NOMO-1 treated with DMSO at 0.1 percent for 48 hours (cell line): Measurements from ENCODE around the gene OTUB2.

Experiments used
- DNase-seq: peaks from one replicate; lab custom pipeline; 2025; ENCODE audit not compliant: unreplicated experiment; lab: John Stamatoyannopoulos, UW

OTUB2 gene

DNA sequence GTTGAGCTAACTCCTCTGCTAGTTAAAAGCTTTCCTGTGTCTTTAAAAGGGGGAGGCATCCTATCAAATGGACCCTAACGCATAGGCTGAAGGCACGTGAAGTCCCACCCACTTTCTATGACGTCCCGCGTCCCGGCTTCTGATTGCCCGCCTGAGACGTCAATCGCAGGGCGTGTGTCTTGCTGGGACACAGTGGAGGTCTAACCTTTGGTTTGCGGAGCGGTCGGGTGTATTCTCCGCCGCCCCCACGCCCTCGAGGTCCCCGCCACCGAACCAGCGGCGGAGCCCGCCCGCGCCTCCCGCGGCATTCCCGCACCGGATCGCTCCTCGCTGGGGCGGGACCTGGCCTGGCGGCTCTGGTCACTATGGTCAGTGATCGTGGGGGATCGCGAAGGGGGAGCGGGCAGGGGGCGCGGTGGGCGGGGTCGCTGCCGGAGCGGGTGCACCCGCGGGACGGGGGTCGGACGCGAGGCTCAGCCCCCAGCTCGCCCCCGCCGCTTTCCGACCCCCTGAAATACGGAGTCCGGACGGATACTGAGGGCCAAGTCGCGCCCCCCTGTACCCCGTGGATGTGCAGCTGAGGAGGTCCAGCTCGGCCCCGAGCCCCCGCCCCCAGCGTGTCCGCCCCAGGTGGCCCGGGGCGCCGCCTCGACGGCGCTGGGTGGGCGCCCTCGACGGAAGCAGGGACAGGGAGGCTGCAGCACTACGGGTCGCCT lies at the start of gene OTUB2:
Gene OTUB2 (plus strand): TSS at position 168 of the 716 bp plus-strand sequence. CDS start 198 bp downstream, at position 366.
- DNase-seq = peak; percentile 96

DNA sequence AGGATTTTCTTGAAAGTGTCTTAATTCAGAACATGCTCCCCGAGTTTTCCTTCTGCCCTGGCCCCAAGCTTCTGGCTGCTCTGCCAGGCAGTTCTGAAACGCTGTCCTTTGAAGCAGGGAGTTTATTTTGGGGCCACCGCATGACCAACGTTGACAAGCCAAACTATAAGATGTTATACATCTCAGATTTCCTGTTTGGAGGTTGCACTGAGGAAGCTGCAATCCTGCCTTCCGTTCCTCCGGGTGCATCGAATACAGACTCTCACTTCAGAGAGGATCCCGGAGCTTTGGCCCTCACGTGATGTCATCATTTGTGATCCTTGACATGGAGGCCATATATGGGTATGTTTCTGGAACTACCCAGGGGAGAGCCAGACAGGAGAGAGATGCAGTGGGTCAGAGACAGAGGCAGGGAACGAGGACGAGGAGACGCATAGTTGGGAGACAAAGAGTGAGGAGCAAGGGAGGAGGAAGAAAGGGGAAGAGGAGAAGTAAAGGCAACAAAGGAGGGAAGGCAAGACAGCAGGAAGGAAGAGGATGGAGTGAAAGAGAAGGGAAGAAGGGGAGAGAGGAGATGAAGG lies 49.6 kb upstream of the OTUB2 start, which contains the start of gene ASB2:
Gene ASB2 (minus strand): TSS at position 94 of the 581 bp plus-strand sequence. CDS start 12,031 bp downstream, outside the sequence.
- DNase-seq = peak; percentile 39

DNA sequence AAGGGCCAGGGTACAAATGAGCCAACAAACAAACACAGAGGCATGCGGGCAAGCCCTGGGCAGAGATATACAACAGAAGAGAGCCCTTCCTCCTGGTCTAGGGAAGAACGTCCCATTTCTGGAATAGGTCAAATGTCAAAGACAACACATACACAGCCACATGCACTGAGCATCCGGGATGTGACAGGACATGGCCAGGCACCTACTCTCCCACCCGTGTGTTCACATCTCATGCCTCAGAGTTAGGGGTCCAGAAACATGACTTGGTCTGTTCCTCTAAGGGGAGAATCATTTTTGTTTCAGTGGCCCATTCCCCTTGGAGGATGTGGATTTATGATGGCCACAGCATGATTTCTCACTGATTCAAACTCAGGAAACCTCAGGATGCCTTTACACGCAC lies 49.0 kb upstream of the OTUB2 start:
- DNase-seq = no peak

DNA sequence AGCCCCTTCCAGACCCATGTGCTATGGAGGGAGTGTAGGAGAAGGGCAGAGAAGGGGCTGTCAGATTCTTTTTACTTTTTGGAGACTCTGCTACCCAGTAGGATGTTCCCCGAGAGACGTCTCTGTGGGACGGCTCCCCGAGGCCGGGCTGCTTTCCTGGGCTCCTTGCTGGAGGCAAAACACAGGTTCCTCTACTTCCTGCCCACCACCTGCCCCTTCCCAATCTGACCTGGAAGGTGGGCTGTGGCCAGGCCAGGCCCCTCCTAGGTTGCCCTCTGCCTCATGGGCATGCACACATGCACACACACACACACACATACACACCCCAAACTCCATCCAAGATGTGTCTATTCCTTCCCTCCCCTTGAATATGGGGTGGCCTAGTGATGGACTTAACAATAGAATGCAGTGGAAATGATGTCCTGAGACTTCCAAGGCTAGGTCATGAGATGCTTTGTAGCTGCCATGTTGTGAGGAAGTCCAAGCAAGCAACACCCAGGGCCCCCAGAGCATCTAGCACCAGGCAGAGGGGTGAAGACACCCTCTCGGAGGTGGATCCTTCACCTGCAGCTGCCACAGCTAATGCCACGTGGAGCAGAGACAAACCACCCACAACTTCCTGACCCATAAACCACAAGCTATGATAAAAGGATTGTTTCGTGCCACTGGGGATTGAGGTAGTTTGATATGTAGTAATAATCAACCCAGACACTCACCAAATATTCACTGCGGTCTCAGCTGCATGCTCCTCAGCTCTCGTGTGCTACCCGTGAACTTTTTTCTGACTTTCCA lies 48.2 kb upstream of the OTUB2 start:
- peak; percentile 70 for DNase-seq

DNA sequence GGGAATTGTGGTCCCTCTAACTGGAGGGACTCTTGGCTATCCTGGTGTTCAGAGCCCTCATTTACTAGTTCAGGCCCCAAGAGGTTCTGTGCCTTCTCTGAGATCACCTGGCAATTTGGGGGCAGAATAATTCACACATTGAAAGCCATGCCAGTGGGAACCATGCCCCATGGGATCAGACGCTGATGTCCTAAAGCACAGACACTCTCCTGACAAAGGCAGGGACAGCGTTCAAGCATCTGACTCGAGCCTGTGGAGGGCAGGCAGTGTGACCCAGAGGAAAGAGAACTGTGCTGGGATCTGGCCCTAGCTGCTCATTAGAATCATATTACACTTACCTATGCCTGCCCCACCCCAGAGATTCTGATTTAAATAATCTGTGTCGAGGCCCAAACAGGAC lies 47.4 kb upstream of the OTUB2 start:
- DNase-seq = no peak

DNA sequence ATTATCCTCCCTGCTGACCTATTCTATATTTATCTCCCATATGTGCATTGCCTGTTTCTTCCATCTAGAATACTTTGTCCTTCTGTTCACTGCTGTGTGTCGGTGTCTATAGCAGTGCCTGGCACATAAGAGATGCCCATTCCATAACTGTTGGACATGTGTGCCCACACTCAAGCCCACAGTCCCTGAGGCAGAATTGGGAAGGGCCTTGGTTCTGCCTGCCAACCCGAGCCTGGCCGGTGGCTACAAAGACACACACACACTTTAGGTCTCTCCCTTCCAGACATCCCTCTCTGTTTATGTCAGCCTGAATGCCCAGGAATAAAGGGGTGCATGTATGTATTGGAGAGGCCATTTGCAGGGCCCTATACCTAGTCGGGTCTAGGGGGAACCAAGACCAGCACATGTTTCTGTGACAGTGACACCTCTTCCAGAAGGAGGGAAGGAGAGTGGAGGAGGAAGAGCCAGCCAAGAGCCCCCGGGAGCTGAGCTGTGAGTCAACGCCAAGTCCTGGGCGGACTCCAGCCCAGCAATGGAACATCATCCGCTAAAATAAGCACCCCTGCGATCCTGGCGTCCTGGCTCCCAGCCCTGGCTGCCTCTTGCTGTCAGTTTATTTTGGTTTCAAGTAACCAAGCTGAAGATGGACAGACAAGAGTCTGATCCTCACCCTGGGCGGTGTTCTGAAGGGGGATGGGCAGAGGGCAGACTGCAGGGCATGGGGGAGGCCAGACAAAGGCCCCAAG lies 45.5 kb upstream of the OTUB2 start:
- no peak for DNase-seq

DNA sequence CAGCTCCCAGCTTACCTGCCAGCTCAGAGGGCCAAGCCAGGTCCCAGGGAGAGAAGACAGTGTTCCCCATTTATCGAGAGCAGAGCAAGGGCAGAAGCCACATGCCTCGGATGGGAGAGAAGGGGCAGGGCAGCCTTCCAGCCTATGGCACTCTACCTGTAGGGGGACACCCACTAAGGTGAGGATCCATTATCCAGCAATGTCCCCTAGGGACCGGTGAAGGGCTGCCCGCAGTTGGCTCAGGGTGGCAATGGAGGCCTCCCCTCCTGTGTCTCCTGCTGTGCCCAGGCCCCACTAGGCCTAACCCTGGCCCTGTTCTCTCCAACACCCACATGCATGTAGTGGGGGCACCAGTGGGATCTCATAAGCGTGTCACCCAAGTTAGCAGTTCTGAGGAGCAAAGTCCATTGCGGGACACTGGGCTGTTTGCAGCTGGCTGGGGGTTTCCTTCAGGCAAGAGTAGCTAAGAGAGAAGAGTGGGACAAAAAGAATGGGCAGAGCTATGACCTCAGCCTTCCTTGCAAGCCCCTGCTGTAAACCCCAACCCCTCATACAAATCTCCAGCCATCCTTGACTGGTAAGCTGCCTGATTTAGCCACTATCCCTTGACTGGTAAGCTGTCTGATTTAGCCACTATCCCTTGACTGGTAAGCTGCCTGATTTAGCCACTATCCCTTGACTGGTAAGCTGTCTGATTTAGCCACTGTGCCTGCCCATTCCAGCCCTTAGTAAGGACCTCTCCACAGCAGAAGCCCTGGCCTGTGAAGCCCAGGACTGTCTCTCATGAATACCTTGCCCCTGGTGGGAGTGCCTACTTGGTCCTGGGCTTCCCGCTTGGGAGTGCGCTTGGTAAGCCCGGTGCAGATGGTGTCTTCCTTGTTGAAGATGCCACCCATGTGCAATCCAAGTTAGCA lies 44.6 kb upstream of the OTUB2 start:
- DNase-seq = no peak

DNA sequence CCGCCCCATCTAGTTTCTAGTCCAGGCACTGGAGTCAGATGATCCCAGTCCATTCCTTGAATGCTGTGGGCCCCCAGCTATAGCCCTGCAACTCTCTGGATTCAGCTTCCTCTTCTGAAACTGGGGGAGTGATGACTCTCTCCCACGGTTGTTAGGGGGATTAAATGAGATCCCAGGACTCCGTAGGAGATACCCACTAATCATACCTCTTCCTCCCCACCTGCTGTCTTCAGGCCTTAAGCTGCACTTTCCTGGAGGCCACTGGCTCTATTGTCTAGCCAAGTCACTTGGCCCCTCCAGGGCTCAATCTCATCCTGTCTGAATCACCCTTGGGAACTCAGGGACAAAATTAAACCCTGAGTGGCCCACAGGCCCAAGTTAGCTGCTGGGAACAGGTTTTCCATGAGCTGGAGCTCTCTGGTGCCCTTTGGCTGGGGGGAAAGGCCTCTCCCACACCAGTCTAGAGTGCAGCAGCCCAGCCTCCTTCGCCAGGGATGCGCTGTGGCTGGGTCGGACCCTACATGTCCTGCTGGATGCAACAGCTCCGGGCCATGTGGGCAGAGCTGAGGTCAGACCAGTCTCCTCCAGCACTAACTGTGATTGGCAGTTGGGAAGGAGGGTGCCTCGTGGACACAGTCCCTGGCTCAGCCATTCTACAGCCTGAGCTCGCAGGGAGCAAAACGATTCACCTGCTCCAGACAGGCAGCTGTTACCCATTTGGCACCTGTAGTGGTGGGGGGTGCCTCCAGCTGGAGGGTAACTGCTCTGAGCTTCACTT lies 43.7 kb upstream of the OTUB2 start:
- no peak for DNase-seq

DNA sequence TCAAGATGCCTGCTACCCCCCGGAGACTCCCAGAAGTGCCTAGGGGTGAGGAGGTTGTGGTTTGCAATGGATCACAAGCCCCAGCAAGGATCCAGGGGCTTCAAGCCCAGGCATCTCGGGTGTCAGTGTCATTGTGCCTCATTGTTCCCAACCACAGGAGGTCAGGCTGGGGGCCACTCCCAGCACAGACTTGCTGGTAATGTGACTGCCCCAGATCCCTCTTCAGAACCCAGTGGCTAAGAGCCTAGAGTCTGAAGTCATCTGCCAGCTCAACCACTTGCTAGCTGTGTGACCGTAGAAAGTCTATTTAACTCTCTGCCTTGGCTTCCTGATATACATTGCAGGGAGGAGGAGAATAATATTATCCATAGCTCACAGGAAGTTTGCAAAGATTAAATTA lies 42.1 kb upstream of the OTUB2 start:
- no peak for DNase-seq

DNA sequence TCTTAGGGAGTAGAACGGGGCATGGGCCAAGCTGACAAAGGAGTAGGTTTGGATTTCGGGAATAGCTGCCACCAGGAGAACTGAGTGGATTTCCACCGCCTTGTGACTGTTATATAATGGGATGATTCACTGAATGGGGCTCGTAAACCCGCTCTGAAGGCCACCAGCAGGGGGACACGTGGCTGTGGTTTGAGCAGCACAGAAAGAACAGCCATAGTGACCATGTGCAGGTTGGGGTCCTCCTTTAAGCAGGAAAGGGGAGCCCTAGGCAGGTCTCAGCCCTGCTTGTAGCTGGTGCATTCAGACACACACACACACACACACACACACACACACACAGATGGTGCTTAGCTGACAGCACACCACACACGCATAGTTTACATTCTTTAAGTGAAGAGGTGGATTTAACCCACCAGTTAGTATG lies 41.1 kb upstream of the OTUB2 start:
- no peak for DNase-seq

DNA sequence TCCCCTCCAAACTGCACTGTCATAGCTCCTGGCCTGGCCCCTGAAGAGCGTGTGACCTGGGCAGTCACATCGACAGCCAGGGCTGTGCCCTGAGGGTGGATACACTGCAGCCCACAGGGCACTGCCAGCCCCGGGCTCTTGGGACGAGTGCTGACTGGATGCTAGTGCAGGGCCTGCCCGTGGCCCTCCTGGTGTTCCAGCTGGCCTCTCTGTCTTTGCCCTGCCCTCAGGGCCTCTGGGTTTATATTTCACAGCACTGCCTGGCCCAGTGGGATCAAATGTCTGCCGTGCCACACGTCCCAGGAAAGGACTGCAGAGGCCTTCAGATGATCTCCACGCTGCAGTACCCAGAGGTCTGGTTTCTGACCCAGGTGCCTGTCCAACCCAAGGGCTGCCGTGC lies 39.2 kb upstream of the OTUB2 start:
- DNase-seq = no peak

DNA sequence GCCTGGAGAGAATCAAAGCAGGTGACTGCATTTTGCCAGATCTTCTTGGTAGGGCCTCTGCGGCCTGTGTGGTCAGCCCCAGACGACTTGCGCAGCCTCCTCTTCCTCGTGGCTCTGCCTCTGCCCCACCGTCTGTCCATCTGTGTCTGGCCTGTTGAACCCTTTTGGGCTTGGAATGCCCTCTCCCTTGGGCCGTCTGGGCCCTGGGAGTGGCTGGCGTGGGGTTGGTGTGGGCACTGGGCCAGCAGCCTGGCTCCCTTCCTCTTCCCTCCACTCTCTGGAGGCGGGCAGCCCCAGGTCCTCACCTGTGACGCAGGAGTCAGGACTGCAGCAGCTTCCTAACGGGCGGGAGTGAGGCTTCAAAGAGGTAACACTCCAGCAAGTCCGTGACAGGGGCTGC lies 38.8 kb upstream of the OTUB2 start:
- no peak for DNase-seq

DNA sequence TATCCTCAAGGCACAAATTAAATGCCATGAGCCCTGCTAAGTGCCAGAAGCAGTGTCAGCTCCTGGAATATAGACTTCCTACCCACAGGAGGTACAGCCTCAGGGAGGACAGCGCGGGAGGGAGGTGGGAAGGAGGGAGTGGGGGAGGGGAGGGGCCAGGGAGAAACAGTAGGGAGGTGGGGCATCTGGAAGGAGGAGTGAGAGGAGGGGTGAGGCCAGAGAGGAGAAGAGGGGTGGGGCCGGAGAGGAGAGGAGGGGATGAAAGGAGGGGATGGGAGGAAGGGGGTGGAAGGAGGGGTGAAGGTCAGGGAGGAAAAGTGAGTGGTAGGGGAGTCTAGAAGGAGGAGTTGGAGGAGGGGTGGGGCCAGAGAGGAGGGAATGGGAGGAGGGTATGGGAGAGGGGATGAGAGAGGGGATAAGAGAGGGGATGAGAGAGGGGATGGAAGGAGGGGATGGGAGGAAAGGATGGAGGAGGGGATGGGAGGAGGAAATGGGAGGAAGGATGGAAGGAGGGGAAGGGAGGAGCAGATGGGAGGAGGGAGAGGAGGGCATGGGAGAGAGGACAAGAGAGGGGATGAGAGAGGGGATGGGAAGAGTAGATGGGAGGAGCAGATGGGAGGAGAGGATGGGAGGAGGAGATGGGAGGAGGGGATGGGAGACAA lies 38.2 kb upstream of the OTUB2 start:
- no peak for DNase-seq

DNA sequence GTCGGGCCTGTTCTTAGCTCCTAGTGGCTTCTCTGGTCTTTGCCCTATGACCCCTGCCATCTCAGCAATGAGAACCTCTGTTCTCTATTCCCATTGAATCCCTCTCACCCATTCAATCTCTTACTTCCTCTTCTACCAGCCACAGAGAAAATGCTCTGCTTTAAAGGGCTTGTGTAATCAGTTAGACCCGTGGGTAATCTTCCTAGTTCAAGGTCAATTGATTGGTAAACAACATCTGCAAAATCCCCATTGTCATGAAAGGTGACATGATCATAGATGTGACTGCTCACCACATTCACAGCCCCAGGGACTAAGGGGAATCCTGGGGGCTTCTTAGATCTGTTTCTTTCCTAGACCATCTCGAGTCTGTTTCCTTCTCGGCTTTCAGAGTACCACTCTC lies 36.2 kb upstream of the OTUB2 start:
- peak; percentile 59 for DNase-seq

DNA sequence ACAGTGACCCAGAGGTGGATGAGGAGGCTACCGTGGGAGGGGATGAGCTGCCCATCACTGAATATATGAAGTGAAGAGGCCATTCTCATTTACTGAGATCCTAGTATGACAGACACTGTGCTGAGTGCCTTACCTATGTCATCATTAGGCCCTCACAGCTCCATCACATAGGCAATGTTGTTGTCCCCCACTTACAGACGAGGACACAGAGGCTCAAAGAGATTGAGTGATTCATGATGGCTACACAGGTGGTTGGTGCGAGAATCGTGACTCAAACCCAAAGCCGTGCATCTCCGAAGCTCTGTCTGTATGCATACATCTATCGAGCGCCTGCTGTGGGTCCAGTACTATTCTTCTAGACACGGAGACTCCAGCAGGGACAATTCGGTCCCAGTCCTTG lies 34.9 kb upstream of the OTUB2 start:
- no peak for DNase-seq

DNA sequence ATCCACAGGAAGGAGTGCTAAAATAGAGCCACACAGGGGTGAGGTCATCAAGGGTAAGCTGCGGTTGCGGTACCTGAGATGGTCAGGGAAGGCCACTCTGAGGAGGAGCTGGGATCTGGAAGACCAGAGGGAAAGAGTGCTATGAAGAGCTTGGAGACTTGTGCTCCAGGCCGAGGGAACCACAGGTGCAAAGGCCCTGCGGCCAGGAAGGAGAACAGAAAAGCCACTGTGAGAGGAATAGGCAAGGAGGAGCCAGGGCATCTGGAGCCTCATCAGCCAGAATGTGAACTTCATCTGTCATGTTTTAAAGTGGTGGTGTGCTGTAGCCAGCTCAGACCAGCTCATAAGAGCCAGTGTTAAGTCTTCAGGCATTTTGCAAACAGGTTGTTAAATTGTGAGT lies 34.5 kb upstream of the OTUB2 start:
- no peak for DNase-seq

DNA sequence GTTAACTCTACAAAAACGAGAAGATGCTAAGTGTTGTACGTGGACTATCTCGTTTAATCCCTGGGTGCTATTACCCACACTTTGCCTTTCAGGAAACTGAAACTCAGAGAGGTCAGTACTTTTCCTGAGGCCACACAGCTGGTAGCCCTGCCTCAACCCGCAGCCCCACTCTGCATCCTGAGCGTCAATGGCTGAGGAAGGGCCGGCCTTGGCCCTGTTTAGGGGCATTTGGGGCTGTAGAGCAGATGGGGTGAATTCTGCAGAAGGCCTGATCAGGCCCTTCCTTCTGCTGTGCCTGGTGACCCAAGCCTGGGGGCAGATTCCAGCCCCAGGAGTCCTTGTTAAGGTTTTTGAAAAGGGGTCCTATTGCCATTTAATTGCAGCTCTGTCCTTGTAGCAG lies 32.8 kb upstream of the OTUB2 start:
- DNase-seq = no peak

DNA sequence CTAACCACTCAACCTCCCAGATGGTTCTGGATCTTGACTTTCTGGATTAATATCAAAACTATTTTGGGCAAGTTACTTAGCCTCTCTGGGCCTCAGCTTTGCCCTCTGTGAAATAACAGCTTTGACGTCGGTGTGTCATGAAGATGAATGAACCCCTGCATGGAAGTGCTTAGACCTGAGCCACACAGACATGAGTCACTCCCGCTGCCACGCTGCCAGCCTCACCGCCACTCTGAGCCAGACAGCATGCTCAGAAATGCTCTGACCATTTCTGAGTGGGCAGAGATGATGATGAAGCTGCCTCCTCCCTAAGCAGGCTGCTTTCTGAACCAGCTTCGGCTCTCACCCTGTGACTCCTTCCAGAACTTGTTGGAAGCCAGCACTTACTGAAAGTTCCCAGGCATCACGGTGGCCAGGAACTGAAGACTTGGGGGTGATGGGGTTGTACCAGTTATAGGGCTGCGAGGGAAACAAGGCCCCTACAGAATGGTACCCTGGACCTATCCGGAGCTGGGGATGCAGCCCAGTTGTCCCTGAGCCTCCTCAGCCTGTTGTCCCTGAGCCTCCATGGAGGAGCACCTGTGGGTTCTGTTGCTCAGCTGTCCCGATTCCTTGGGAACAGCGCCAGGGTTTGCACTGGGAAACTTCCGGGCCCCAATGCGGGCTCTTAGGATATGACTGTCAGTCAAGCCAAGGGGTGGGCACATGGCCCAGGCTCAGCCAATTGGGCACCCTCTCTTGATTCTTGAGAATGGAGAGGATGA lies 31.0 kb upstream of the OTUB2 start:
- peak; percentile 12 for DNase-seq
